PC-9 (cell line): ENCODE data around the gene SLC48A1. TPM values are rescaled to one million over a fixed set of nuclear protein-coding genes. Genes with fewer than 3 reads are reported as not detected.

Experiments used
- BruUV-seq: library from RNA; stranded (reverse); fragments of 400-500 nt; replicated peaks from 2 replicates; lab custom pipeline; 2021; lab: Mats Ljungman, UMichigan
- CTCF ChIA-PET: fragments of 300-600 bp; sonication (Branson Sonifier 250); formaldehyde crosslinking; loops from one replicate; lab custom pipeline; 2022; ENCODE audit warnings: antibody characterized with exemption; lab: Charles Lee
- POLR2A ChIA-PET: fragments of 300-600 bp; sonication (Branson Sonifier 250); formaldehyde crosslinking; loops from one replicate; lab custom pipeline; 2022; ENCODE audit warnings: antibody characterized with exemption; ENCODE audit not compliant: unreplicated experiment; lab: Charles Lee
- DNase-seq, 2 experiments: peaks; one replicate each; pipeline versions ENCODE4 v3.0.0 to v3.0.0-alpha.2; 2015 to 2022; ENCODE audit warnings: mixed read lengths in 1 of 2
- H2AFZ ChIP-seq: fragments of 200-600 bp; sonication (generic); 2 replicates; pipeline ENCODE4 v1.8.1; 2017; ENCODE audit warnings: antibody characterized with exemption
- H3F3A ChIP-seq: fragments of 200-600 bp; sonication (generic); 2 replicates; pipeline ENCODE4 v1.8.1; 2017; ENCODE audit warnings: antibody characterized with exemption, mild to moderate bottlenecking, low read depth; ENCODE audit not compliant: insufficient read depth
- H3K27ac ChIP-seq: fragments of 200-600 bp; sonication (generic); 2 replicates; pipeline ENCODE4 v1.6.1; 2016; ENCODE audit warnings: mixed run types
- H3K27me3 ChIP-seq: fragments of 200-600 bp; sonication (generic); 2 replicates; pipeline ENCODE4 v1.6.1; 2016; ENCODE audit warnings: low read depth, mixed run types; ENCODE audit not compliant: insufficient read depth
- H3K36me3 ChIP-seq: fragments of 200-600 bp; sonication (generic); 2 replicates; pipeline ENCODE4 v1.6.1; 2016; ENCODE audit warnings: low read depth, mixed run types
- H3K4me1 ChIP-seq: fragments of 200-600 bp; sonication (generic); replicated peaks from 2 replicates; pipeline ENCODE4 v1.6.1; 2016; ENCODE audit warnings: mixed run types; ENCODE audit not compliant: insufficient read depth
- H3K4me2 ChIP-seq: fragments of 200-600 bp; sonication (generic); 2 replicates; pipeline ENCODE4 v1.6.1; 2017; ENCODE audit warnings: mixed run types
- H3K4me3 ChIP-seq: fragments of 200-600 bp; sonication (generic); 2 replicates; pipeline ENCODE4 v1.6.1; 2016; ENCODE audit warnings: mixed run types
- H3K79me2 ChIP-seq: fragments of 200-600 bp; sonication (generic); 2 replicates; pipeline ENCODE4 v1.6.1; 2017; ENCODE audit warnings: low read depth, mixed run types
- H3K9me2 ChIP-seq: fragments of 200-600 bp; sonication (generic); 2 replicates; pipeline ENCODE4 v1.8.1; 2017; ENCODE audit warnings: mild to moderate bottlenecking; ENCODE audit not compliant: insufficient read depth
- H3K9me3 ChIP-seq: fragments of 200-600 bp; sonication (generic); 2 replicates; pipeline ENCODE4 v1.8.1; 2016; ENCODE audit warnings: low read depth; ENCODE audit not compliant: insufficient read depth
- H4K20me1 ChIP-seq: fragments of 200-600 bp; sonication (generic); 2 replicates; pipeline ENCODE4 v1.8.1; 2017; ENCODE audit not compliant: insufficient read depth
- EZH2 ChIP-seq: fragments of 200-600 bp; sonication (generic); IDR thresholded peaks from 2 replicates; pipeline ENCODE4 v1.8.0; 2017; ENCODE audit warnings: antibody characterized with exemption, low read depth
- intact Hi-C: fragments of 100-400 bp; cut with micrococcal nuclease; formaldehyde crosslinking; loops from one replicate; pipeline ENCODE4 v1.10.0; 2022; ENCODE audit not compliant: unreplicated experiment
- total RNA-seq: library from RNA; stranded (reverse); gene quantifications from 2 replicates; pipeline ENCODE4 v1.2.3, GENCODE V29; 2021
- TF ChIP-seq, protein P1 (sequence below): fragments of 200-600 bp; sonication (generic); conservative IDR thresholded peaks from 2 replicates; pipeline ENCODE4 v1.6.1; 2017; ENCODE audit warnings: mixed run types, antibody characterized with exemption, mild to moderate bottlenecking, moderate library complexity

Gene SLC48A1
- total RNA-seq, 1 experiment from 2014 or later: 108 TPM

DNA sequence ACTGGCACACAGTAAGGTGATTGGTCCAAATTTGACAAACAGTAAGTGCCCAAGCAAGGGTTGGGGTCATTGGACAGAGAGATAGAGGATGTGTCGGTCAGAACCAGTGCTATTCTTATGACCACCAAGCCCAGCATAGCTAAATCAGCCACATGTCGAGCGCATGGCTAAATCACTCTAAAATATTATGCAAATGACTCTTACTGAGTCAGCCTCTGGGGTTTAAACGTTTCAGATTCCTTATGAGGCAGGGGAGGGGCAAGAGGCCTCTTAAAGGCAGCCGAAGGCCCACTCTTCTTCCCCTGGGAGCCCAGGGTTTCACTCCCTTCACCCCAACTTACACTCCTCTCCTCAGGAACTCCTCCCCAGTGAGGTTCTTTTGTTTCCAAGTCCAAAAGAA is 47.1 kb upstream of the SLC48A1 start:
- ChIA-PET CTCF (interaction anchor here (0.5 to 0.9 kb wide), 4 partner anchors 17 to 1090 kb away, joined by 4 to 6 read pairs (median 4); no protein-coding TSS in a partner anchor), POLR2A (interaction anchor here (0.6 to 0.7 kb wide), 3 partner anchors 44 to 298 kb away, joined by 3 to 9 read pairs (median 6); no protein-coding TSS in a partner anchor)
- Histone ChIP-seq H3K9me2 (no peaks in the 10 kb centered on the region), H3F3A (0 out of 2 replicates have a peak, but pooled peaks cover 20% of the 10 kb centered on the region), H4K20me1 (no peaks in the 10 kb centered on the region), H3K4me2 (no peak overlapping the region), H3K27me3 (no peaks in the 10 kb centered on the region), H3K79me2 (no peaks in the 10 kb centered on the region), H3K4me1 (peaks cover 27% of the 10 kb centered on the region), H3K36me3 (no peaks in the 10 kb centered on the region), H3K9me3 (no peaks in the 10 kb centered on the region), H2AFZ (no peak overlapping the region), H3K27ac (no peak overlapping the region), H3K4me3 (no peak overlapping the region)
- BruUV-seq: no TSS peak
- DNase-seq: no peak
- intact Hi-C loops: no loop called here
- TF ChIP-seq, protein P1, sequence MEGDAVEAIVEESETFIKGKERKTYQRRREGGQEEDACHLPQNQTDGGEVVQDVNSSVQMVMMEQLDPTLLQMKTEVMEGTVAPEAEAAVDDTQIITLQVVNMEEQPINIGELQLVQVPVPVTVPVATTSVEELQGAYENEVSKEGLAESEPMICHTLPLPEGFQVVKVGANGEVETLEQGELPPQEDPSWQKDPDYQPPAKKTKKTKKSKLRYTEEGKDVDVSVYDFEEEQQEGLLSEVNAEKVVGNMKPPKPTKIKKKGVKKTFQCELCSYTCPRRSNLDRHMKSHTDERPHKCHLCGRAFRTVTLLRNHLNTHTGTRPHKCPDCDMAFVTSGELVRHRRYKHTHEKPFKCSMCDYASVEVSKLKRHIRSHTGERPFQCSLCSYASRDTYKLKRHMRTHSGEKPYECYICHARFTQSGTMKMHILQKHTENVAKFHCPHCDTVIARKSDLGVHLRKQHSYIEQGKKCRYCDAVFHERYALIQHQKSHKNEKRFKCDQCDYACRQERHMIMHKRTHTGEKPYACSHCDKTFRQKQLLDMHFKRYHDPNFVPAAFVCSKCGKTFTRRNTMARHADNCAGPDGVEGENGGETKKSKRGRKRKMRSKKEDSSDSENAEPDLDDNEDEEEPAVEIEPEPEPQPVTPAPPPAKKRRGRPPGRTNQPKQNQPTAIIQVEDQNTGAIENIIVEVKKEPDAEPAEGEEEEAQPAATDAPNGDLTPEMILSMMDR: no peak
- TF ChIP-seq EZH2: no peak

DNA sequence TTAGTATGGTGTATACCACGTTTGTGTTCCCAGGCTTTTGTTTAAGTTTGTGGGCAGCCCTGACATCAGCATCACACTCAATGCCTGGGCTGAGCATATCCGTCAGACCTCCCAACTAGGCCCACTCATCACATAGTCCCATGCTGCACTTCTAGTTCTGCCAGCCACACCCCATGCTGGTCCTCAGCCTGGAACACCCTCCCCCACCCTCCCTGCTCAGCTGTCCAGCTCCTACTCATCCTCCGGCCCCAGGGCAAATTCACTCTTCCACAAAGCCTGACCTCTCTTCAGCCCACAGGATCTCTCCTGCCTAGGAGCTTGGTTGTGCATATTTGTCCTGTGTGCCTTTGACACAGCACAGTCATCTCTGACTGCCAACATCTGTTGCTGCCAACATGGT is 43.8 kb upstream of the SLC48A1 start:
- H4K20me1 ChIP-seq: no peaks in the 10 kb centered on the region
- no TSS peak for BruUV-seq
- no peak overlapping the region for H2AFZ ChIP-seq
- no peaks in the 10 kb centered on the region for H3K79me2 ChIP-seq
- no peaks in the 10 kb centered on the region for H3K9me2 ChIP-seq
- TF ChIP-seq, protein P1: no peak
- TF ChIP-seq EZH2: no peak
- POLR2A ChIA-PET: no interaction called here
- no peaks in the 10 kb centered on the region for H3K27me3 ChIP-seq
- no peak for DNase-seq
- no peaks in the 10 kb centered on the region for H3K9me3 ChIP-seq
- intact Hi-C loops: no loop called here
- no peak overlapping the region for H3K4me2 ChIP-seq
- no peaks in the 10 kb centered on the region for H3K36me3 ChIP-seq
- H3K4me3 ChIP-seq: no peak overlapping the region
- no peak overlapping the region for H3K27ac ChIP-seq
- H3F3A ChIP-seq: 0 out of 2 replicates have a peak, but pooled peaks cover 6% of the 10 kb centered on the region
- CTCF ChIA-PET: interaction anchor here (0.6 to 1.3 kb wide), 2 partner anchors 12 to 26 kb away, joined by 3 to 5 read pairs; no protein-coding TSS in a partner anchor
- peaks cover 13% of the 10 kb centered on the region for H3K4me1 ChIP-seq

DNA sequence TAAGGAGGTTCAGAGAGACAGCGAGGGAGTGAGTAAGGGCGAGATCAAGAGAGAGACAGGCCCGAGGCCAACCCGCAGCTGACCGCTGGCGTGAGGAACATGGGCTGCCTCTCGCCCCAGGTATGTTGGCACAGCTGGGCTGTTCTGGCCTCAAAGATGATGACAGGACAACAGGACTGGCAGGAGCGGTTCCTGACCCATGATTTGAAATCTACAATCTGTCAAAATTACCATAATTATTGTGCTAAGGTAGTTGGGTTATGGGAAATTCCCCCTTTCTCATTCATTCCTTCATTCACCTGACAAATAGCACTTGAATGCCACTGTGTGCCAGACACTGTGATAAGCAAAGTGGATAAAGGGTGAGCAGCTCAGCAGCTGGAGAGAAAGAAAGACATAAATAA is 42.7 kb upstream of the SLC48A1 start:
- H3K27ac ChIP-seq: no peak overlapping the region
- DNase-seq: peak in 1 of 2 experiments; percentile 47
- H3K4me1 ChIP-seq: peaks cover 8% of the 10 kb centered on the region
- no peaks in the 10 kb centered on the region for H3K9me3 ChIP-seq
- BruUV-seq: no TSS peak
- no peaks in the 10 kb centered on the region for H4K20me1 ChIP-seq
- no peak for TF ChIP-seq EZH2
- TF ChIP-seq, protein P1: no peak
- H3K4me2 ChIP-seq: no peak overlapping the region
- H3K79me2 ChIP-seq: no peaks in the 10 kb centered on the region
- no peaks in the 10 kb centered on the region for H3K36me3 ChIP-seq
- POLR2A ChIA-PET: no interaction called here
- 0 out of 2 replicates have a peak, but pooled peaks cover 6% of the 10 kb centered on the region for H3F3A ChIP-seq
- H3K27me3 ChIP-seq: no peaks in the 10 kb centered on the region
- H3K4me3 ChIP-seq: no peak overlapping the region
- H2AFZ ChIP-seq: no peak overlapping the region
- intact Hi-C loops: no loop called here
- H3K9me2 ChIP-seq: no peaks in the 10 kb centered on the region
- CTCF ChIA-PET: interaction anchor here (1.3 kb wide), 1 partner anchor 11 kb away, joined by 3 read pairs; no protein-coding TSS in a partner anchor
